HCT116 (cell line): ENCODE measurements around the gene IFNA1. TPM values are rescaled to one million over a fixed set of nuclear protein-coding genes. Genes with fewer than 3 reads are reported as not detected.

ENCODE experiments used
- ATAC-seq: fragments of 200-7000 bp; cut with Tn5 transposase; 2 replicates; pipeline ENCODE4 v1.9.1; 2020; ENCODE audit warnings: mild to moderate bottlenecking, moderate library complexity
- BruUV-seq: library from RNA; stranded (reverse); fragments of 400-500 nt; replicated peaks from 2 replicates; lab custom pipeline; 2021; lab: Mats Ljungman, UMichigan
- CTCF ChIA-PET: fragments of 300-600 bp; sonication (Branson Sonifier 250); formaldehyde crosslinking; loops from one replicate; lab custom pipeline; 2021; ENCODE audit warnings: antibody characterized with exemption; lab: Charles Lee
- POLR2A ChIA-PET: fragments of 300-600, 350-600 bp; sonication (Branson Sonifier 250); formaldehyde crosslinking; loops from one replicate; lab custom pipeline; 2021; ENCODE audit warnings: antibody characterized with exemption; lab: Charles Lee
- RAD21 ChIA-PET, 2 experiments: fragments of 300-600 bp; sonication (Branson Sonifier 250); formaldehyde crosslinking; loops; one replicate each; lab custom pipeline; 2023; ENCODE audit warnings: low total read pairs in 2 of 2; ENCODE audit not compliant: uncharacterized antibody in 2 of 2, unreplicated experiment in 2 of 2, low non-redundant PET in 1 of 2; lab: Charles Lee
- DNase-seq: peaks from one replicate; pipeline ENCODE4 v3.0.0-alpha.2; 2010; ENCODE audit warnings: low read depth, low spot score
- H2AFZ ChIP-seq: fragments of 200-600 bp; shearing (Covaris generic), sonication (generic); 2 replicates; pipeline ENCODE4 v1.6.1; 2017; ENCODE audit warnings: low read depth, mixed run types, mixed read lengths, antibody characterized with exemption, low read length; ENCODE audit not compliant: poor library complexity, severe bottlenecking
- H3K27ac ChIP-seq: 2 replicates; pipeline ENCODE4 v1.5.1; 2012; ENCODE audit warnings: low read depth, low read length
- H3K27me3 ChIP-seq: fragments of 200-600 bp; sonication (generic); 2 replicates; pipeline ENCODE4 v1.6.1; 2016; ENCODE audit warnings: mixed run types, low read length, mixed read lengths; ENCODE audit not compliant: insufficient read depth
- H3K36me3 ChIP-seq, 2 experiments: fragments of 200-500 bp in 1 of 2; fragments of 200-600 bp in 1 of 2; sonication (Bioruptor generic) in 1 of 2; sonication (generic) in 1 of 2; 2 replicates each; pipeline versions ENCODE4 v1.5.1 to v1.6.1; 2014 to 2016; ENCODE audit warnings: low read length in 2 of 2, inconsistent platforms in 1 of 2, mixed read lengths in 1 of 2, mixed run types in 1 of 2; ENCODE audit not compliant: insufficient read depth in 2 of 2, control insufficient read depth in 1 of 2
- H3K4me1 ChIP-seq, 2 experiments: fragments of 200-600 bp in 1 of 2; sonication (generic) in 1 of 2; 2 replicates each; pipeline versions ENCODE4 v1.5.1 to v1.6.1; 2012 to 2017; ENCODE audit warnings: low read length in 2 of 2, inconsistent platforms in 1 of 2, mild to moderate bottlenecking in 1 of 2, mixed read lengths in 1 of 2, mixed run types in 1 of 2, moderate library complexity in 1 of 2; ENCODE audit not compliant: insufficient read depth in 2 of 2, control insufficient read depth in 1 of 2
- H3K4me2 ChIP-seq: fragments of 200-600 bp; sonication (generic); 2 replicates; pipeline ENCODE4 v1.6.1; 2017; ENCODE audit warnings: mixed run types, low read length, mixed read lengths
- H3K4me3 ChIP-seq, 2 experiments: fragments of 200-600 bp in 1 of 2; sonication (generic) in 1 of 2; replicated peaks in 1 of 2; 2 replicates each; pipeline ENCODE4 v1.5.1; 2011 to 2016; ENCODE audit warnings: low read length in 2 of 2, control low read depth in 1 of 2, low read depth in 1 of 2, mild to moderate bottlenecking in 1 of 2, mixed read lengths in 1 of 2, mixed run types in 1 of 2
- H3K79me2 ChIP-seq: fragments of 200-600 bp; sonication (generic); 2 replicates; pipeline ENCODE4 v1.6.1; 2017; ENCODE audit warnings: mild to moderate bottlenecking, mixed run types, low read length, moderate library complexity, mixed read lengths; ENCODE audit not compliant: insufficient read depth
- H3K9ac ChIP-seq: fragments of 200-600 bp; sonication (generic); 2 replicates; pipeline ENCODE4 v1.6.1; 2016; ENCODE audit warnings: low read length, mixed read lengths
- H3K9me2 ChIP-seq: fragments of 200-600 bp; sonication (generic), shearing (Covaris generic); 2 replicates; pipeline ENCODE4 v1.6.1; 2017; ENCODE audit warnings: mixed run types, mild to moderate bottlenecking, moderate library complexity; ENCODE audit not compliant: insufficient read depth
- H3K9me3 ChIP-seq, 2 experiments: fragments of 200-500 bp in 1 of 2; fragments of 200-600 bp in 1 of 2; sonication (Bioruptor generic) in 1 of 2; sonication (generic) in 1 of 2; 2 replicates each; pipeline ENCODE4 v1.6.1; 2014 to 2017; ENCODE audit warnings: low read length in 2 of 2, mixed read lengths in 2 of 2, inconsistent platforms in 1 of 2, low read depth in 1 of 2, mild to moderate bottlenecking in 1 of 2, mixed run types in 1 of 2, moderate library complexity in 1 of 2; ENCODE audit not compliant: control insufficient read depth in 1 of 2, insufficient read depth in 1 of 2
- H4K20me1 ChIP-seq: fragments of 200-600 bp; sonication (generic), shearing (Covaris generic); 2 replicates; pipeline ENCODE4 v1.6.1; 2017; ENCODE audit warnings: mixed run types, mild to moderate bottlenecking, moderate library complexity; ENCODE audit not compliant: insufficient read depth
- CBX3 ChIP-seq: IDR thresholded peaks from 2 replicates; pipeline ENCODE4 v1.6.1; 2012; ENCODE audit warnings: low read depth
- CEBPB ChIP-seq: IDR thresholded peaks from 2 replicates; pipeline ENCODE4 v1.6.1; 2012; ENCODE audit warnings: low read depth
- CTCF ChIP-seq, 3 experiments: fragments of 200-600 bp in 1 of 3; sonication (generic) in 1 of 3; IDR thresholded peaks in 2 of 3; conservative IDR thresholded peaks in 1 of 3; 2 replicates each; pipeline ENCODE4 v1.5.1; 2012 to 2017; ENCODE audit warnings: low read depth in 2 of 3, low read length in 2 of 3, antibody characterized with exemption in 1 of 3, borderline replicate concordance in 1 of 3, control low read depth in 1 of 3, mild to moderate bottlenecking in 1 of 3, mixed read lengths in 1 of 3, mixed run types in 1 of 3, moderate library complexity in 1 of 3; ENCODE audit not compliant: insufficient read depth in 1 of 3
- EGR1 ChIP-seq: IDR thresholded peaks from 2 replicates; pipeline ENCODE4 v1.6.1; 2012; ENCODE audit warnings: low read depth
- ELF1 ChIP-seq: IDR thresholded peaks from 2 replicates; pipeline ENCODE4 v1.6.1; 2012; ENCODE audit warnings: low read depth, borderline replicate concordance
- EZH2 ChIP-seq: fragments of 200-600 bp; sonication (generic); IDR thresholded peaks from 2 replicates; pipeline ENCODE4 v1.6.1; 2017; ENCODE audit warnings: antibody characterized with exemption, mixed run types
- EZH2phosphoT487 ChIP-seq: fragments of 200-600 bp; IDR thresholded peaks from 2 replicates; pipeline ENCODE4 v1.6.1; 2018; ENCODE audit warnings: antibody characterized with exemption, borderline replicate concordance
- FOSL1 ChIP-seq: IDR thresholded peaks from 2 replicates; pipeline ENCODE4 v1.6.1; 2012; ENCODE audit warnings: low read depth
- MAX ChIP-seq: IDR thresholded peaks from 2 replicates; pipeline ENCODE4 v1.6.1; 2012
- POLR2A ChIP-seq: IDR thresholded peaks from 2 replicates; pipeline ENCODE4 v1.7.0; 2011; ENCODE audit warnings: borderline replicate concordance; ENCODE audit not compliant: insufficient read depth, insufficient read length; ENCODE audit errors: extremely low read depth
- POLR2AphosphoS5 ChIP-seq: IDR thresholded peaks from 2 replicates; pipeline ENCODE4 v1.6.1; 2011; ENCODE audit warnings: mild to moderate bottlenecking, low read depth, low read length, moderate library complexity
- SIN3A ChIP-seq: IDR thresholded peaks from 2 replicates; pipeline ENCODE4 v1.6.1; 2012; ENCODE audit warnings: low read depth
- TCF7L2 ChIP-seq: IDR thresholded peaks from 2 replicates; pipeline ENCODE4 v1.7.0; 2011; ENCODE audit warnings: borderline replicate concordance, inconsistent platforms; ENCODE audit not compliant: insufficient read depth, insufficient read length; ENCODE audit errors: extremely low read depth
- YY1 ChIP-seq: IDR thresholded peaks from 2 replicates; pipeline ENCODE4 v1.6.1; 2011; ENCODE audit warnings: low read length, low read depth, moderate library complexity, mild to moderate bottlenecking; ENCODE audit not compliant: insufficient replicate concordance; ENCODE audit errors: extremely low read depth
- ZFX ChIP-seq: fragments of 450-650 bp; IDR thresholded peaks from 2 replicates; pipeline ENCODE4 v1.6.1; 2017
- ZNF274 ChIP-seq: fragments of 200-500 bp; sonication (Bioruptor generic); IDR thresholded peaks from 2 replicates; pipeline ENCODE4 v1.6.1; 2014; ENCODE audit warnings: mild to moderate bottlenecking, low read depth, low read length, inconsistent platforms
- intact Hi-C: fragments of 100-400 bp; cut with micrococcal nuclease; formaldehyde crosslinking; loops from 2 replicates; pipeline ENCODE4 v1.10.0; 2022
- total RNA-seq: library from RNA; stranded (reverse); gene quantifications from one replicate; pipeline ENCODE4 v1.2.1, GENCODE V29; 2021; ENCODE audit not compliant: unreplicated experiment
- TF ChIP-seq, protein P1 (sequence below): IDR thresholded peaks from 2 replicates; pipeline ENCODE4 v1.6.1; 2012

The IFNA1 gene
- total RNA-seq, 1 experiment from 2014 or later, result not detected

DNA sequence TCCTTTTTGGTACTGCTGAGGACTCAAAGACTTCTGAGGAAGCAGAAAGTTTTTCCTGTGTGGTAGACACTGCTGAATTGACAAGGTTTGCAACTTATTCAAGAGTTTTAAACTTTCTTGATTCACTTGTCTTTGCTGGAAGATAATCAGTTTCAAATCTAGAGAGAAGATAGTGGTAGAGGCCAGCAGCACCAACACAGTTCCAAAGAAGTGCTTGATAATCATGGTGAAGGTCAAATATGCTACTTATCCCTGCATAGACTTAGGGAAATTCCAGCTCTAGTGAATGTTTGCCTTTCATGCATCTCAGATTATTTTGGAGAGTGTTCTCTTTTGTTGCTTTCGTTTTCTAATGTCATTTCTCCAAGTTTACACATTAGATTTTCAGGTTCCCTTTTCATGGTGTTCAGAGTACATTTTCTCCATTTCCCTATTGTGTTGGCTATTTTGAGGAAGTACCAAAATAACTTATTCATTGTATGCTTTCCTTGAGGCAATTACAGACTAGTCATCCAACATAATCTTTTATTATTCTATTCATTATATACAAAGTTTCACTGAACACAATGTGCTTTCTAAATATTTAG, 41.3 kb downstream of the IFNA1 start:
- no peak overlapping the region for H3K27ac ChIP-seq
- TF ChIP-seq FOSL1 (no peak), TCF7L2 (no peak), ZNF274 (no peak), EZH2 (no peak), ELF1 (no peak), CEBPB (no peak), ZFX (no peak)
- TF ChIP-seq, protein P1, sequence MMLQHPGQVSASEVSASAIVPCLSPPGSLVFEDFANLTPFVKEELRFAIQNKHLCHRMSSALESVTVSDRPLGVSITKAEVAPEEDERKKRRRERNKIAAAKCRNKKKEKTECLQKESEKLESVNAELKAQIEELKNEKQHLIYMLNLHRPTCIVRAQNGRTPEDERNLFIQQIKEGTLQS, result no peak
- TF ChIP-seq, all 23 proteins: peak for 0
- Histone ChIP-seq H3K4me1 (no peaks in the 10 kb centered on the region), H4K20me1 (no peaks in the 10 kb centered on the region), H3K9me2 (no peaks in the 10 kb centered on the region), H3K27me3 (no peaks in the 10 kb centered on the region), H3K9me3 (no peaks in the 10 kb centered on the region), H3K79me2 (no peaks in the 10 kb centered on the region), H2AFZ (no peak overlapping the region), H3K4me3 (no peak overlapping the region), H3K36me3 (no peaks in the 10 kb centered on the region), H3K9ac (no peak overlapping the region), H3K4me2 (no peak overlapping the region)
- ChIA-PET POLR2A (no interaction called here), CTCF (interaction anchor here (0.7 kb wide), 1 partner anchor 16 kb away, joined by 3 read pairs; no protein-coding TSS in a partner anchor), RAD21 (no interaction called here)
- no peak for ATAC-seq
- intact Hi-C loops, result no loop called here
- DNase-seq, result no peak
- no TSS peak for BruUV-seq

- ATAC-seq (no peak), DNase-seq (no peak)
- Histone ChIP-seq H3K79me2 (no peaks in the 10 kb centered on the region), H3K4me2 (no peak within 1 kb of the TSS), H3K9me3 (no peaks in the 10 kb centered on the region), H3K9ac (no peak within 1 kb of the TSS), H2AFZ (no peak within 1 kb of the TSS), H3K27ac (no peak within 1 kb of the TSS), H3K36me3 (no peaks in the 10 kb centered on the region), H3K4me3 (no peak within 1 kb of the TSS), H3K9me2 (no peaks in the 10 kb centered on the region), H3K4me1 (no peaks in the 10 kb centered on the region), H4K20me1 (no peaks in the 10 kb centered on the region), H3K27me3 (no peaks in the 10 kb centered on the region)
- RAD21 ChIA-PET, result no interaction called here
- intact Hi-C loops, result no loop called here
- TF ChIP-seq POLR2A, result no peak
- TF ChIP-seq CBX3, result no peak
- TF ChIP-seq SIN3A, result no peak
- no peak for TF ChIP-seq POLR2AphosphoS5
- TF ChIP-seq ELF1, result no peak
- TF ChIP-seq MAX, result no peak
- no peak for TF ChIP-seq CTCF (IDR thresholded peaks at IDR 0.05 in 2 of 3, conservative IDR thresholded peaks at IDR 0.05 in 1 of 3; ENCODE audit: borderline replicate concordance in 1 of 3, insufficient read depth in 1 of 3, low read depth in 2 of 3, low read length in 2 of 3)
- TF ChIP-seq YY1, result no peak
- no peak for TF ChIP-seq EGR1
- no peak for TF ChIP-seq FOSL1
- TF ChIP-seq EZH2, result no peak
- TF ChIP-seq EZH2phosphoT487, result no peak
- POLR2A ChIA-PET, result no interaction called here
- CTCF ChIA-PET, result no interaction called here
- no TSS peak for BruUV-seq
Measured at GRCh38 chr9:21482213-21482612, 42.0 kb downstream of the IFNA1 start, which contains the start of gene IFNE. IFNE (minus strand) TSS chr9:21482313; CDS start chr9:21481694, 619 bp downstream.
